Prostate gland (tissue), 2 donors: ENCODE data around the gene NBPF4.

Experiments used
- POLR2A ChIP-seq: fragments of 450-650 bp; IDR thresholded peaks from one replicate; pipeline ENCODE4 v1.6.1; 2016; ENCODE audit warnings: antibody characterized with exemption, mild to moderate bottlenecking
- POLR2AphosphoS5 ChIP-seq: sonication (generic); formaldehyde crosslinking; IDR thresholded peaks from one replicate; pipeline ENCODE4 v1.6.1; 2017; ENCODE audit warnings: antibody characterized with exemption
- TF ChIP-seq, protein P1 (sequence below), 4 experiments: fragments of 200-600 bp in 2 of 4; fragments of 450-650 bp in 2 of 4; sonication (generic) in 2 of 4; IDR thresholded peaks; 1 replicate in 3 of 4; 2 replicates in 1 of 4; pipeline ENCODE4 v1.5.1; 2016 to 2019; ENCODE audit warnings: antibody characterized with exemption in 4 of 4, mild to moderate bottlenecking in 2 of 4, moderate library complexity in 2 of 4

DNA sequence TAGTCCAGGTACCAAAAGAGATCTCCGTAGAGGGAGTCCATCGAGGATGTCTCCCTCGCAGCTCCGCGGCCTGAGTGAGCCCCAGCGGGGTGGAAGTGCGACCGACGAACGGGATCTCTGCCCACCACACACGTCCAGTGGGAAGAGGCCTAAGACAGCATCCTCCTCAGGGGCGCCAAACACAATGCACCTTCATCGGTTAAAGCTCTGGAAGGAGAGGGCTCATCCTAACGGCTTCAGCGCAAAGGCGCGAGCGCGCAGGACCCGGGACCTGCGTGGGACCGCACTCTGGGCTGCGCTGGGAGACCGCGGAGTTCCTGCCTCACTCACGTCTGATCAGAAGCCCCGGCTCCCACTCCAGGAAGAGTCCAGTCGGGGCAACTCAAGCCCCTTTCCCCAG, 51.3 kb downstream of the NBPF4 start:
- TF ChIP-seq, protein P1, sequence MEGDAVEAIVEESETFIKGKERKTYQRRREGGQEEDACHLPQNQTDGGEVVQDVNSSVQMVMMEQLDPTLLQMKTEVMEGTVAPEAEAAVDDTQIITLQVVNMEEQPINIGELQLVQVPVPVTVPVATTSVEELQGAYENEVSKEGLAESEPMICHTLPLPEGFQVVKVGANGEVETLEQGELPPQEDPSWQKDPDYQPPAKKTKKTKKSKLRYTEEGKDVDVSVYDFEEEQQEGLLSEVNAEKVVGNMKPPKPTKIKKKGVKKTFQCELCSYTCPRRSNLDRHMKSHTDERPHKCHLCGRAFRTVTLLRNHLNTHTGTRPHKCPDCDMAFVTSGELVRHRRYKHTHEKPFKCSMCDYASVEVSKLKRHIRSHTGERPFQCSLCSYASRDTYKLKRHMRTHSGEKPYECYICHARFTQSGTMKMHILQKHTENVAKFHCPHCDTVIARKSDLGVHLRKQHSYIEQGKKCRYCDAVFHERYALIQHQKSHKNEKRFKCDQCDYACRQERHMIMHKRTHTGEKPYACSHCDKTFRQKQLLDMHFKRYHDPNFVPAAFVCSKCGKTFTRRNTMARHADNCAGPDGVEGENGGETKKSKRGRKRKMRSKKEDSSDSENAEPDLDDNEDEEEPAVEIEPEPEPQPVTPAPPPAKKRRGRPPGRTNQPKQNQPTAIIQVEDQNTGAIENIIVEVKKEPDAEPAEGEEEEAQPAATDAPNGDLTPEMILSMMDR (IDR thresholded peaks at IDR 0.05) = no peak
- TF ChIP-seq POLR2A (no peak), POLR2AphosphoS5 (no peak)
